Left ventricle myocardium inferior (tissue), 1 donor: Measurements from ENCODE around the gene HHIP. TPM values are rescaled to one million over a fixed set of nuclear protein-coding genes. Genes with fewer than 3 reads are reported as not detected.

Experiments
- DNase-seq: peaks from one replicate; pipeline ENCODE4 v3.0.0-alpha.2; 2020
- H3K27ac ChIP-seq: fragments of 200-600 bp; replicated peaks from 2 replicates; pipeline ENCODE4 v1.8.0; 2021
- H3K27me3 ChIP-seq: fragments of 200-600 bp; 2 replicates; pipeline ENCODE4 v1.8.0; 2021; ENCODE audit warnings: low read depth
- H3K36me3 ChIP-seq: fragments of 200-600 bp; 2 replicates; pipeline ENCODE4 v1.8.0; 2021
- H3K4me1 ChIP-seq: fragments of 200-600 bp; 2 replicates; pipeline ENCODE4 v1.8.0; 2021
- H3K4me3 ChIP-seq: fragments of 200-600 bp; 2 replicates; pipeline ENCODE4 v1.8.0; 2021; ENCODE audit warnings: mild to moderate bottlenecking, moderate library complexity
- H3K9me3 ChIP-seq: fragments of 200-600 bp; replicated peaks from 2 replicates; pipeline ENCODE4 v1.8.0; 2021
- CTCF ChIP-seq: fragments of 200-600 bp; IDR thresholded peaks from 2 replicates; pipeline ENCODE4 v1.8.0; 2021; ENCODE audit warnings: antibody characterized with exemption, mild to moderate bottlenecking, borderline replicate concordance
- intact Hi-C: fragments of 100-400 bp; cut with micrococcal nuclease; formaldehyde crosslinking; loops from one replicate; pipeline ENCODE4 v1.11.0; 2022
- total RNA-seq: library from RNA; stranded (reverse); fragmentation: NEBNext Ultra II Directional; extraction: Animal tissue kit (Norgen Biotek cat#: 25700); gene quantifications from one replicate; pipeline ENCODE4 v1.2.1, GENCODE V29; 2021
- donor health status: DM: no; HTN: yes; CAD: no; lungs with severe emphysema.

Gene HHIP
- total RNA-seq, 1 donor from 2014 or later = not detected

- Histone ChIP-seq H3K4me1 (no peaks in the 10 kb centered on the region), H3K9me3 (no peaks in the 10 kb centered on the region), H3K36me3 (no peaks in the 10 kb centered on the region), H3K27me3 (no peaks in the 10 kb centered on the region), H3K4me3 (no peak overlapping the region), H3K27ac (no peak overlapping the region)
- TF ChIP-seq CTCF = no peak
- intact Hi-C loops = no loop called here
- DNase-seq = no peak
Observed at GRCh38 chr4:144723471-144723870, 77.5 kb downstream of the HHIP start.

GRCh38 chr4:144729175-144729574 is 83.2 kb downstream of the HHIP start:
- no peak for TF ChIP-seq CTCF
- no peak overlapping the region for H3K27ac ChIP-seq
- no peaks in the 10 kb centered on the region for H3K4me1 ChIP-seq
- H3K4me3 ChIP-seq = no peak overlapping the region
- H3K36me3 ChIP-seq = no peaks in the 10 kb centered on the region
- H3K27me3 ChIP-seq = no peaks in the 10 kb centered on the region
- DNase-seq = no peak
- intact Hi-C loops = no loop called here
- H3K9me3 ChIP-seq = no peaks in the 10 kb centered on the region

- Histone ChIP-seq H3K27me3 (no peaks in the 10 kb centered on the region), H3K36me3 (no peaks in the 10 kb centered on the region), H3K4me1 (no peaks in the 10 kb centered on the region), H3K4me3 (no peak overlapping the region), H3K9me3 (no peaks in the 10 kb centered on the region), H3K27ac (no peak overlapping the region)
- intact Hi-C loops = no loop called here
- no peak for TF ChIP-seq CTCF
- no peak for DNase-seq
Observed at GRCh38 chr4:144732584-144733428, 86.8 kb downstream of the HHIP start.

- Histone ChIP-seq H3K27me3 (no peaks in the 10 kb centered on the region), H3K36me3 (no peaks in the 10 kb centered on the region), H3K4me3 (no peak overlapping the region), H3K4me1 (no peaks in the 10 kb centered on the region), H3K27ac (no peak overlapping the region), H3K9me3 (no peaks in the 10 kb centered on the region)
- TF ChIP-seq CTCF = no peak
- intact Hi-C loops = no loop called here
- DNase-seq = no peak
Observed at GRCh38 chr4:144733566-144733965, 87.6 kb downstream of the HHIP start.

- intact Hi-C loops = no loop called here
- no peak overlapping the region for H3K27ac ChIP-seq
- no peaks in the 10 kb centered on the region for H3K36me3 ChIP-seq
- H3K9me3 ChIP-seq = no peaks in the 10 kb centered on the region
- no peaks in the 10 kb centered on the region for H3K4me1 ChIP-seq
- no peak for DNase-seq
- H3K27me3 ChIP-seq = no peaks in the 10 kb centered on the region
- TF ChIP-seq CTCF = no peak
- H3K4me3 ChIP-seq = no peak overlapping the region
Observed at GRCh38 chr4:144734522-144734921, 88.6 kb downstream of the HHIP start.
